22Rv1 (cell line): Measurements from ENCODE around the gene CLECL1.
"Not testable (repeated sequence)": the region's sequence is repeated elsewhere in the genome, so short reads cannot be mapped to it uniquely, and the experiment has no call there.

Experiments
- H3K27ac ChIP-seq: fragments of 450-650 bp; 2 replicates; pipeline ENCODE4 v1.5.1; 2017
- ZFX ChIP-seq: fragments of 450-650 bp; IDR thresholded peaks from 2 replicates; pipeline ENCODE4 v1.6.1; 2017; ENCODE audit warnings: antibody characterized with exemption, borderline replicate concordance
- TF ChIP-seq, protein P1 (sequence below): fragments of 450-650 bp; IDR thresholded peaks from 2 replicates; pipeline ENCODE4 v1.5.1; 2017; ENCODE audit warnings: mild to moderate bottlenecking

CLECL1 gene

GRCh38 chr12:9685915-9686314 is 47.0 kb downstream of the CLECL1 start:
- no peak overlapping the region for H3K27ac ChIP-seq
- TF ChIP-seq, protein P1, sequence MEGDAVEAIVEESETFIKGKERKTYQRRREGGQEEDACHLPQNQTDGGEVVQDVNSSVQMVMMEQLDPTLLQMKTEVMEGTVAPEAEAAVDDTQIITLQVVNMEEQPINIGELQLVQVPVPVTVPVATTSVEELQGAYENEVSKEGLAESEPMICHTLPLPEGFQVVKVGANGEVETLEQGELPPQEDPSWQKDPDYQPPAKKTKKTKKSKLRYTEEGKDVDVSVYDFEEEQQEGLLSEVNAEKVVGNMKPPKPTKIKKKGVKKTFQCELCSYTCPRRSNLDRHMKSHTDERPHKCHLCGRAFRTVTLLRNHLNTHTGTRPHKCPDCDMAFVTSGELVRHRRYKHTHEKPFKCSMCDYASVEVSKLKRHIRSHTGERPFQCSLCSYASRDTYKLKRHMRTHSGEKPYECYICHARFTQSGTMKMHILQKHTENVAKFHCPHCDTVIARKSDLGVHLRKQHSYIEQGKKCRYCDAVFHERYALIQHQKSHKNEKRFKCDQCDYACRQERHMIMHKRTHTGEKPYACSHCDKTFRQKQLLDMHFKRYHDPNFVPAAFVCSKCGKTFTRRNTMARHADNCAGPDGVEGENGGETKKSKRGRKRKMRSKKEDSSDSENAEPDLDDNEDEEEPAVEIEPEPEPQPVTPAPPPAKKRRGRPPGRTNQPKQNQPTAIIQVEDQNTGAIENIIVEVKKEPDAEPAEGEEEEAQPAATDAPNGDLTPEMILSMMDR: no peak
- no peak for TF ChIP-seq ZFX

- not testable (repeated sequence) for H3K27ac ChIP-seq
Observed at GRCh38 chr12:9685366-9685765, 47.5 kb downstream of the CLECL1 start.

GRCh38 chr12:9682949-9683348 is 49.9 kb downstream of the CLECL1 start:
- not testable (repeated sequence) for H3K27ac ChIP-seq

DNA sequence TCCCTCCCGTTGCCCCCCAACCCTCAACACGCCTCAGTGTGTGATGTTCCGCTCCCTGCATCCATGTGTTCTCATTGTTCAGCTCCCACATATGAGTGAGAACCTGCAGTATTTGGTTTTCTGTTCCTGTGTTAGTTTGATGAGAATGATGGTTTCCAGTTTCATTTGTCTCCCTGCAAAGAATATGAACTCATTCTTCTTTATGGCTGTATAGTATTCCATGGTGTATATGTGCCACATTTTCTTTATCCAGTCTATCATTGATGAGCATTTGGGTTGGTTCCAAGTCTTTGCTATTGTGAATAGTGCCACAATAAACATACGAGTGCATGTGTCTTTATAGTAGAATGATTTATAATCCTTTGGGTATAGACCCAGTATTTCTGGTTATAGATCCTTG is 50.4 kb downstream of the CLECL1 start:
- H3K27ac ChIP-seq: not testable (repeated sequence)

DNA sequence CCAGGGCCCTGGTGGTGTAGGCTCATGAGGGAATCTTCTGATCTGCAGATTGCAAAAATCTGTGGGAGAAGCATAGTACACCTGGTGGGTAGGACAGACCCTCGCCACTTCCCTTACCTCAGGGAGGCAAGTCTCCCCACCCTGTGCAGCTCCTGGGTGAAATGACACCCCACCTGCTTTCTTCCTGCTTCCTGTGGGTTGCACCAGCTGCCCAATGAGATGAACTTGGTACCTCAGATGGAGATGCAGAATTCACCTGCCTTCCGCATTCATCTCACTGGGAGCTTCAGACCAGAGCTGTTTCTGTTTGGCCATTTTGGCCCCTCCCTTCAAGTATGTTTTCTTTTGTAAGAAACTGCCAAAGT is 58.7 kb downstream of the CLECL1 start:
- TF ChIP-seq, protein P1: no peak
- TF ChIP-seq ZFX: no peak

GRCh38 chr12:9673404-9674225 is 59.3 kb downstream of the CLECL1 start:
- no peak for TF ChIP-seq ZFX
- TF ChIP-seq, protein P1: no peak
- H3K27ac ChIP-seq: no peak overlapping the region

More for the DNA sequence above, 58.7 kb downstream of the CLECL1 start:
- no peak overlapping the region for H3K27ac ChIP-seq
